Activated CD8-positive, alpha-beta memory T cell treated with anti-CD3 and anti-CD28 coated beads for 1 hour (primary cell): ENCODE data around the gene AIG1.
"Not testable (repeated sequence)": the region's sequence is repeated elsewhere in the genome, so short reads cannot be mapped to it uniquely, and the experiment has no call there.

Experiments
- DNase-seq, 2 donors: peaks; one replicate each; pipeline ENCODE4 v3.0.0-alpha.2; 2020; ENCODE audit warnings: low read depth in 1 of 2; ENCODE audit errors: extremely low read depth in 1 of 2

AIG1 gene

DNA sequence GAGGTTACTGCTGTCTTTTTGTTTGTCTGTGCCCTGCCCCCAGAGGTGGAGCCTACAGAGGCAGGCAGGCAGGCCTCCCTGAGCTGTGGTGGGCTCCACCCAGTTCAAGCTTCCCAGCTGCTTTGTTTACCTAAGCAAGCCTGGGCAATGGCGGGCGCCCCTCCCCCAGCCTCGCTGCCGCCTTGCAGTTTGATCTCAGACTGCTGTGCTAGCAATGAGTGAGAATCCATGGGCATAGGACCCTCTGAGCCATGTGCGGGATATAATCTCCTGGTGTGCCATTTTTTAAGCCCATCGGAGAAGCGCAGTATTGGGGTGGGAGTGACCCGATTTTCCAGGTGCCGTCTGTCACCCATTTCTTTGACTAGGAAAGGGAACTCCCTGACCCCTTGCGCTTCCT, 247.1 kb downstream of the AIG1 start:
- DNase-seq = not testable (repeated sequence)

DNA sequence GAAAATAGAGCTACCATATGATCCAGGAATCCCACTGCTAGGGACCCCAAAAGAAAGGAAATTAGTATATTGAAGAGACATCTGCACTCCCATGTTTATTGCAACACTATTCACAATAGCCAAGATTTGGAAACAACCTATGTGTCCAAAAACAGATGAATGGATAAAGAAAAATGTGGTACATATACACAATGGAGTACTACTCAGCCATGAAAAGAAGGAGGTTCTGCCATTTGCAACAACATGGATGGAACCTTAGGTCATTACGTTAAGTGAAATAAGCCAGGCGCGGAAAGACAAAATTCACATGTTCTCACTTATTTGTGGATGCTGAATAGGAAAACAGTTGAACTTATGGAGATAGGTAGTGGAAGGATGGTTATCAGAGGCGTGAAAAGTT, 252.5 kb downstream of the AIG1 start:
- no peak for DNase-seq

DNA sequence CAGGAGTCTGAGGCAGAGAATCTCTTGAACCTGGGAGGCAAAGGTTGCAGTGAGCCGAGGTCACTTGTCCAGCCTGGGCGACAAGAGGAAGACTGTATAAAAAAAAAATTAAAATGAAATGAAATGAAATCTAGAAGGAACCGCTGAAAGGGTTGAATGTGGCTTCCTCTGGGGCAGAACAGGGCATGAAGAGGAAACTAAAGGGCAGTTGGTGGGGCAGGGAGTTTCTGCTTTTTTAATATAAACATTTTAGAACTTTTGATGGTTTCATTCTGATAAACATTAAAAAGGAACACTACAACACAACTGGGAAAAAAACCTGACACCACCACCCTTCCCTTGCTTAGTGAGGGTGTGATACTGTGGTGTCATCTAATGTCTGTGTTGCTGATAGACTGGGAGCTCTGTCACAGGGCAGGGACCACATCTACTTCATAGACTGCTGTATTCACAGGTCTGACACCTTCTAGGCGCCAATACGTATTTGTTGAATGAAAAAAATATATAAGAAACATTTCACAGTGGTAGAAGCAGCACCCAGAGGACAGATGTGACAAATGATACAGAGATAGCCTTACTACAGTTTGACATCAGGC, 260.9 kb downstream of the AIG1 start:
- no peak for DNase-seq

DNA sequence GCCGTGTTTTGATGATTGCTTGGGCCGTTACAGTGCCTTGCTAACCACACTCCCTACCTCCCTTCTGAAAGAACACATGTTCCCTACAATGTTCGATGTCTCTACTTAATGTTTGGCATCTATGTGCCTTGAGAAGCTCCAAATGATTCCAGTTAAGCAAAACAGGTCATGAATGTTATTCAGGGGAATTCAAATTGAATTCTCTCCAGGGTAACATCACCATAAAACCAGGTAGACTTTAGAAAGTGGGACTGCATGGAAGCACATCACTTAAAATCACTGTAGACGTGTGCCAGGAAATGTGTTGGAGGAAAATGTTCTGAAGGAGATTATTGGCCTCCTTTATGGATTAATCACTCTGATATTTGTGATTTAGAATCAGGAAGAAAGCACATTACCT, 261.7 kb downstream of the AIG1 start:
- DNase-seq = no peak

DNA sequence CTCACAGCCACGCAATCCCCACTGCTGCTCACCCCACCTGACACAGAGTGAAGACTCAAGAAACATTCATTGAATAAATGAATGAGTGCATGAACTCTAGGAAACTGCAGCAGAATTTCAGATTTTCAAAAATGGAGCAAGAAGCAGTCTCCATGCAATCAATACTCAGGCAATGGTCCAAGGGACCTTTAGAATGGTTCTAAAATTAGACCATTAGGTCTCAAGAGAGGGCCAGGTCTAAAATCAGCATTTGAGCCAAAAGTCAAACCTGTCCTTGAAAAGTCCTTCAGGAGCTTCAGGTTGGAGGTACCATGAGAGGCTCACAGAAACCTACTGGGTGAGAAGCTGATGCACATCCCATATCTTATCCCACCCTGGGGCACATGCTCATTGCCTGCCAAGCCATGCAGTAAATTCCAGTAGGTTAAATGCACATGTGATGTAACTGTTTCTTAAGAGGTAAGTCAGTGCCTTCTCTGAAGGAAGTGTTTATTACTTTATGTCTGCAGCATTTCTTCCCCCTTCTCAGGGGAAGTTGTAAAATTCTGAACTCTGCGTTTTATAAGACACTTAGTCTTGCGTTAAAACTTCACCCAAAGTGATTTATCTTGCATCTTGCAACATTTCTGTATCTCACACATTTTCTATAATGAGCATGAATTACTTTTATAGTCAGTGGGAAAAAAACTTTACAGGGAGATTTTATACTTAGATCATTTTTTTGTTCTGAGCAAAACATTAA, 263.2 kb downstream of the AIG1 start:
- no peak for DNase-seq

DNA sequence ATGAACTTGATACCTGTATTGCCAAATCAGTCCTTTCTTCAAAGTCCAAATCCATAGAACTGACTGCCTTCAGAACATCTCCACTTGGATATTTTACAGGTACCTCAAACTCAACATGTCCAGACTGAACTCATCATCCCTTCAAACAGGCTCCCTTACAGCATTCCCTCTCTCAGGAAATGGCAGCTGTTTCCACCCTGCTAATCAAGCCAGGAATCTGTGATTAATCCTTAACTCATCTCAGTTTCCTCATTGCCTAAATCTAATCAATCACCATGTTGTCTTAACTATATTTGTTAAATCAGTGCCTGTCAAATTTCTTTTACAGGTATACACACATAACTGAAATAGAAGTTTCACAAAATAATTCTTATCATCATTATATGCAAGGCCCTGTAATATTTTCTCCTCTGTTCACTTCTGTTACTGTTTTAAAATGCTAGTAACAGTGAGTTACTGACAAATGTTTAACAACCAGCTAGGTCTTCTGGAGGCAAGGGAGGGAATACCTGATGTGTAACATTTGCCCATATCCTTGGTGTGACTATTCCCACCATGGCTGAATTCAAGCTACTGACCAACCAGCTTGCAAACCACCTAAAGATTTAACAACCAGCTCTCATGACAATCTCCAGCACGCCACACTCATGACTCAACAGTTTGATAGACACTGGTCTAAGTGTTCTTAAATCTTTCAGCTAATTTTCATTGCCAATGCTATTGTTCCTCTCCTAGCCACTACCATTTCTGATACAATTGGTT, 264.9 kb downstream of the AIG1 start:
- DNase-seq = no peak

DNA sequence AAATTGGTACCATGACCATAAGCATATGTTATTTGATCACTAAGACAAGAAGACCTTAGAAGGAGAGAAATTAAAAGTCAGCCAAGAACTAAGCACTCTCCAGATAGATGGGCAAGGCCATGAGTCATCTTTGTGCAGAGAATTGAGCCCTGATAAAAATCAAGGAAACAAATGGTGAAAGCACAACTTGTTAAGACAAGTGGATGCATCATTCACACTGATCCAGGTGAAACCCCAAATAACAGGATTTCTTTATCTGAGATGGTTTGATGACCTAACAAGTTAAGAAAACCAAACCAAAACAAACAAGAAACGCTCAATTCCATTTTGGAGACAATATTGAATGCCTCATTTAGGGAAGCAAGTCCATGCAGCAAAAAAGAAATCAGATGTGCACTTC, 268.2 kb downstream of the AIG1 start:
- no peak for DNase-seq

DNA sequence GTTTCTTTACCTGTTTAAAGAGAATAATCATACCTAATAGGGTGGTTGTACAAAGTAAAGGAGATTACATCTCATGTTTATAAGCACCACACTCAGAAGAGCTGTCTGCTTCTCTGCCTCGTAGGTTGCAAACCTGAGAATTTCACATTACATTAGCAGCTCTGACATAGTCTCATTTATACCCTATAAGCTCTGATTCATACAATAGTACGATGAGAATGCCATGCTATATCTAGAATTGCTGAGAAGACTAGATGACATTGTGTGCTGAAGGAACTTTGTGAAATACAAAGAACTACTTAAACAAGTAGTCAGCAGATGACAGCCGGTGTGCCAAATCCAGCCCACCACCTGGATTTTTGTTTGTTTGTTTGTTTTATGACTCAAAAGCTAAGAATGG, 268.6 kb downstream of the AIG1 start:
- DNase-seq = no peak

DNA sequence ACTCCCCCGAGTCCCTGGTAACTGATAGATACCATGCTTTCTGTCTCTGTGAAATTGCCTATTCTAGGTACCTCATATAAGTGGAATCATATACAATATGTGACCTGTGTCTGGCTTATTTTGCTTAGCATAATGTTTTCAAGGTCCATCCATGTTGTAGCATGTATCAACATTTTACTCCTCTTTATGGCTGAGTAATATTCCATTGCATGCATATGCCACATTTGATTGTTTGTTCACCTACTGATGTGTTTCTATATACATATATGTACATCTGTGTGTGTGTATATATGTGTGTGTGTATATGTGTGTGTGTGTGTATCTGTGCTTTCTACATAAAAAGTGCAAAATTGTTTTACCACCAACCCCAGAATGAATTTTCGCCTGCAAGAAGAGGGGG, 270.7 kb downstream of the AIG1 start:
- no peak for DNase-seq

DNA sequence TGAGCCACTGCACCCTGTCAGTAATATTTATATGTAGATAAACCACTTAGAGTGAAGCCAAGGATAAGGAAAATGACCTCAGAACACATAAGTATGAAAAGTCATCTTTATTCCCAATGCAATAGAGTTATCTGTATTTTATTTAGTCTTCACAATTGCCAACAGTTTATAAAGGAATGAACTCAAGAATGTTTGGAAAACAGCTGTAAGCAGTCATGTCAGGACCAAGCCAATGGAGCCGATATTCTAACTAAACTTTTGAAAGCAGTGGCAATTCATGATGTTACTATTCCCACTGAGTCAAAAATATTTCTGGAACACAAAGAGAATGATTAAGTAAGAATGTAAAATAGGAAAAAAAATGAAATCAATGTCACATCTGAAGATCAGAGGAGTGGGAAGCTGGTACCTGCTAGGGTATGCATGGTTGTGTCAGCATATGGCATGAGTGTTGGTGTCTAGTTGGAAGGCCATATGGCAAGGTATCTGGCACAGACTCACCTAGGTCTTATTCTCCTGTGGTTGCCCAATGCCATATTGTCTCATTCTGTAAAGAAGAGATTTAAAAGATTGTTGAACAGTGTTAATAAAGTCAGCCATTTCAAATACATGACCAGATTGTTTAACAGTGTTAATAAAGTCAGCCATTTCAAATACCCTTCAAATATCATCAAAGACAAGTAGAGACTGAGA, 271.6 kb downstream of the AIG1 start:
- no peak for DNase-seq

DNA sequence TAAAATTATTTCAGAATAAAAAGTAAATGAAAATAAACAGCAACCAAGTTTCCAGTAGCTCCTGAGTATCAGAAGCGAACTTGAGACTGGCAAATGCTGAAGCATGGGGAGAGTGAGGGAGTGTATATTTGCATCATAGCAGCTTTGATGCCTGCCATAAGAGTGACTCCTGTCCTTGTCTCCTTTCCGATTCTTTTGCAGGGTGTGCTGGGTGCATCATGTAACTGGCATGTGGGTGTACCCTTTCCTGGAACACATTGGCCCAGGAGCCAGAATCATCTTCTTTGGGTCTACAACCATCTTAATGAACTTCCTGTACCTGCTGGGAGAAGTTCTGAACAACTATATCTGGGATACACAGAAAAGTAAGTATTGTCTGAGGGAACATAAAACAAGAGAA, 272.4 kb downstream of the AIG1 start:
- no peak for DNase-seq

DNA sequence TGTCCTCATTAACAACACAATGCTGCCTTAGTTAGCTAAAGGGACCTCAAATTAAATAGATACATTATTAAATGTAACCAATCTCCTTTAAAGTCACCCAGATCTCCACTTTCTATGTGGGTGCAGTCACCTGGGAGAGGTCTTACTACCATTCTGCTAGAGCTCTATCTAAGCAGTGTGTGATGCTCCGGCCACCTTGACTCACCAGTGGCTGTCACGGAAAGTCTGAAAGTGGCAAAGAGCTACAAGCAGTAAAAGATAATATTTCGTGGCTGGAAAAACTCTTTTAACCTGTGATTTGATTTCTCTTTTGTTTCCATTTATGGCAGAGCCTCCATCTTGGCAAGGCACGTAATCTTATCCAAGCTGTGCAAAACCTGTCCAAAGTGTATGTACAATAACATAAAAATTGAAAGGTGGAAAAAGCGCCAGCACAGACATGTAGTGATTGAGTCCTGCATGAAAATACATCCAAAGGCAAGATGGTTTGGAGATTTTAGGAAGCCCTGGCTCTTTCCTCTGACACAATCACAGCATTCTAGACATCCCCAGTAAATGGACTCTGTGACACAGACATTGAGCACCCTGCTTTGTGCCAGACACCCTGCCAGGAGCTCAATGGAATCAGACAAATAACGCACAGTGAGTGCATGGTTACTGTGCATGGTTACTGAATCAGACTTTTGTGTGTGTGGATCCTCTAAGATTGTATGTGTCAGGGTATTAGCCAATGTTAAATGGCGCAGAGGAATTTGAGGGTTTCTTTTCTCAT, 273.2 kb downstream of the AIG1 start:
- DNase-seq = no peak

DNA sequence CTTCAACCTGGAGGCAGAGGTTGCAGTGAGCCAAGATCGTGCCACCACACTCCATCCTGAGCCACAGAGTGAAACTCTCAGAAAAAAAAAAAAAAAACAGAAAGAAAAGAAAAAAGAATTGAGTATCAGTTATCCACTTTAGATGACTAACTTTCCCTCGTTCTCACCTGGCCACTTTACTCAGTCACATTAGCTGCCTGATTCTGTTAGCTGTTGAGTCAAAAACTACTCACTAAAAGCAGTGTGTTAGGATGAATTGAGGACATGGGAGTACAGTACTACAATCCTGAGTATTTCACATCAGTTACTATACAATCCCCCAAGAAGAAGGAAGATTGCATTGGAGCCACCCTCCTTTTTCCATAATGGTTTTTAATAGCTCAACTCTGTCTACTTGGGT, 275.2 kb downstream of the AIG1 start:
- DNase-seq = no peak

DNA sequence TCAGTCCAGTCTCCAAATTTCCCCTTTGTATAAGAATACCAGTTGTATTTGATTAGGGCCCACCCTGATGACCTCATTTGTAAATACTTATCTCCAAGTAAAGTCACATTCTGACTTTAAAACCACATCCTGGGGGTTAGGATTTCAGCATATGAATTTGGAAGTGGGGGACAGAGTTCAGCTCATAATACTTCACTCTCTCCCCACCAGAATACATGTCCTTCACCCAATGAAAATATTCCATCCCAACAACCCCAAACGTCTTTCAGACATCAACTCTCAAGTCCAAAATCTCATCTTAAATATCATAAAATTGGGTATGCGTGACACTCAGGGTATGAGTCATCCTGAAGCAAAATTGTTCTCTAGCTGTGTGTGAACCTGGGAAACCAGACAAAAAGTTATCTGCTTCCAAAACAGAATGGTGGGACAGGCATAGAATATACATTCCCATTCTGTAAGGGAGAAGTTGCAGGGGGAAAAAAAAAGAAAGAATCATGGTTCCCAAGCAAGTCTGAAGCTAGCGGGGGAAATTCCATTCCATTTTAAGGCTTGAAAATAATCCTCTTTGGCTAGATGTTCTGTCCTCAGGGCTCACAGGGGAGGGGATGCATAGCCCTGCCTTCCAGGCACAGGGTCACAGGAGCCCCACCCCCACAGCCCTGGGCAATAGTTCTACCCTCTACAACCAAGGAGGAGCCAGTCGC, 275.9 kb downstream of the AIG1 start:
- DNase-seq = no peak

DNA sequence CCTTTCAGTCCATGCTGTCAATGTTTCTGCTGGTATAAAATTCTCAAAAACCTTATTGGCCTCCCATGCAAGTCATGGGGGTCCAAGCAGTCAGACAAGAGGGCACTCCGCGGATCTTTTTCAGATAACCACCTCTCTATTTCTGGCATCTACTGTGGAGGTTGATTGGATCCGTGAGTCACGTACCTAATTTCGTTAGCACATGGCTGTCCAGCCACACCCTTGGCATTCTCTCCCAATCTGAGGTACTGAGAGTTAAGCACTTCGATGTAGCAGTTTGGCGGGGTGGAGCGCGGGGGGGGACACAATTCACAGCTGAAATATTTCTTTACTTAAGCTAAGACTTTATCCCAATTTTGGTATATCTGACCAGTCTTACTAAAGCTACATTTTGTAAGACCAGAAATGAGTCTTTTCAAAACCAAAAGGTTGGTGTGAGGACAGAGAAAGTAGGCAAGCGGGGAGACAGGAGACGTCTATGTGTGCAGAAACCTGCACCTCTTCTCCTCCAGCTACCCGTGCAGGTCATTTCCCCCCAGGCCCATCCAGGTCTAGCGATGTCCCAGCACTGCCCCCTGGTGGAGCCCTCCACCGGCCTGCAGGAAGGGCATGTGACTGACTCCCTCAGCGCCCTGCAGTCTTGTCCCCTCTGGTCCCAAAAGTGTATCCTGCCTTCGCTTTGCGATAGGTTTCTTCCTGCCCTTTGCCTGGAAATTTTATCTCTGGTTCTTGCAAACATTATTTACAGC, 276.7 kb downstream of the AIG1 start:
- peak in 1 of 2 donors; percentile 24 for DNase-seq

DNA sequence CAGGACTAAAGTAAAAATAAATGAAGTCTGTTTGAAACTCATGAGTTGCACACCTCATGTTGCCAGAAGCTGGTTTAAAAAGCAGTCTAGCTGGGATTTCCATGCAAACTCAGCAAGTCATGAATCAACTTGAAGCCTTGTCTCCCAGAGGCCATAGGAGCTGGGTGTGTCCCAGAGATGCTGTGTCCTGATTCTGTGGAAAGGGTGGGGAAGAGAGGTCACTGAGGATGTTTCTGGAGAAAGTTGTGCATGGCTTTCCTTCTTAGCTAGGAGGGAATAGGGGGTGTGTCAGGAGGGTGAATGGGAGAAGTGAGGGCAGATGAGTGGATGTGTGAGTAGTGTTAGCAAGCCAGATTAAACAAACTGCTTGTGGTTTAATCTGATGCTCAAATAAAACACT, 278.5 kb downstream of the AIG1 start:
- no peak for DNase-seq

DNA sequence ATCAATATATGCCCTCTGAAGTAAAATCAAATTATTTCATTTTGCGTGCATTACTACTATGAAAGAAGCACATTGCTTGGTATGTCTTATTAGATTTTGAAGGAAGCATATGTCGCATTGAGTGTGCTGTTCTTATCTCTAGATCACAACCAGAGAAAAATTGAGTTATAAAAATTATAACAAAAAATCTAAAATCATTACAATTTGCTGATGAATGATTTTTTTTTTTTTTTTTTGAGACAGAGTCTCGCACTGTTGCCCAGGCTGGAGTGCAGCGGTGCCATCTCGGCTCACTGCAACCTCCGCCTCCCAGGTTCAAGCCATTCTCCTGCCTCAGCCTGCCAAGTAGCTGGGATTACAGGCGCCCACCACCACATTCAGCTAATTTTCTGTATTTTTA, 284.8 kb downstream of the AIG1 start:
- DNase-seq = not testable (repeated sequence)

DNA sequence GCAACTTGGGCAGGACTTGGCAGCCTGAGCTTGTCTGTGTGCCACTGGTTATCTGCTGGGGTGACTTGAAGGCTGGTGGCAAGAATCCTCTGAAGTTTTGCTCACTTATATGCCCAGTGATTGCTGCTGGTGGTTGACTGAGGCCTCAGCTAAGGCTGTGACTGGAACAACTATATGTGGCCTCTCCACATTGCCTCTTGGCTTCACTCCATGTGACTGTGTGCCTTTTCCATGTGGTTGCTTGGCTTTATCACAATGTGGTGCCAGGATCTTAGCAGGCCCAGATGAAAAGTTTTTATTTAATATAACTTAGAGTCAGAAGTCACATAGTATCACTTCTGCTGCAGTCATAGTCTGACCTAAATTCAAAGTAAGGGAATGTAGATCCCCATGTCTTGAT, 285.3 kb downstream of the AIG1 start:
- DNase-seq = no peak

DNA sequence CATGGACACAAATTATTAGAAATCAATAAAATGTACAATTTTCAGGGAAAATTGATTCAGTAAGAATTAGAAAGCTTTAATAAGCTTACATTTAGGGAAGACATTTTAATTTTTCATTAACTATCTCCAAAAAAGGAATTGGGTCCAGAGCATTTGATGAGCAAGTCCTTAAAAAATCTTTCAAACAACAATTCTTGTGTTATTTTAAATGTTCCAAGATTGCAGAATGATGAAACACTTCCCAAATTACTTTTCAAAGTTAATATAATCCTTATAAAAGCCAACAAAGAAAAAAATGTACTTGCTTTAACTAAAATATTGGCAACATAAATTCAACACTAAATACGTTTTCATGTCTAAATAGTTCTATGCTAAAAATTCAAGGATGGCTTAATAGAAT, 287.8 kb downstream of the AIG1 start:
- no peak for DNase-seq

DNA sequence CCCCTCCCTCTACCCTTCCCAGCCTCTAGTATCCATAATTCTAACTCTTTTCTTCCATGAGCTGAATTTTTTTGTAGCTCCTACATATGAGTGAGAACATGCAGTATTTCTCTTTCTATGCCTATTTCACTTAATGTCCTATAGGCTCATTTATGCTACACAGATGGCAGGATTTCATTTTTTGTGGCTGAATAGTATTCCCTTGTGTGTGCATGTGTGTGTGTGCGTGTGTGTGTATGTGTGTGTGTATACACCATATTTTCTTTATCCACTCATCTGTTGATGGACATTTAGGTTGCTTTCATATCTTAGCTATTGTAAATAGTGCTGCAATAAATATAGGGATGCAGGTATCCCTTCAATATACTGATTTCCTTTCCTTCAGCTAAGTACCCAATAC, 288.8 kb downstream of the AIG1 start:
- DNase-seq = no peak
